Measurements from ENCODE around the gene HOXB7.

Gene HOXB7

DNA sequence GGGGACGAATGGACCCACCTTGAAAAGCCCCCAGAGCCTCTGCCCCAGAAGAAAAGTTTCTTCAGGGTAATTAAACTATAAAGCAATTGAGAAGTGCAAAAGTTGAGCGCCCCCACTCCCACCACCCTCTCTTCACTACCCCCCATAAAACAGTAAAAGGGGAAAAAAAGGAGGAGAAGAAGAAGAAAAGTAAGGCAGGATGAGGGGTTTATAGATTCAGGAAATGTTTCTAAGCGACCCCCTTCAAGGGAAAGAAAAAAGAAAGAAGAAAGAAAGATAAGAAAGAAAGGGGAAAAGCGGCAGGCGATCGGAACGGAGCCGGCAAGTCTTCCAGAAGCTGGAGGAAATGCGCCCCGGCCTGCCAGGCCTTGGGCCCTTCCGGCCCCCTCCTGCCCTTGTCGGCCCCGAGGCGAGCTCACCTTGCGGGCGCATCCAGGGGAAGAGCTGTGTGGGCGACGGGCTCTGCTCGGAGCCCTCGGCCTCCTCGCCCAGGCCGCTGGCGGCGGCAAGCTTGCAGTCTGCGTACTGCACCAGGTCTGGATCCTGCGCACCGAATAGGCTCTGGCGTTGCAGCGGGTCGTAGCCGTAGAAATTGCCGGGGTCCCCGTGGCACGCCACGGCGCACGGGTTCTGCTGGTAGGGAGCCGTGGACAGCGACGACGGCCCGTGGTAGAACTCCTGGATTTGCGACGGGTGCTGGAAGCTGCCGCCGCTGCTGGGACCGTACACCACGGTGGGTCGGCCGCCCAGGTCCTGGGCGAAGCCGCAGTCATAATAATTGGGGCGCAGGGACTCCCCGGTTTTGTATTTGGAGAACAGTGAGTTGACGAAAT, 3.3 kb upstream of the HOXB7 start:
- Histone ChIP-seq H3K9me3 (ENCODE audit: control insufficient read depth, insufficient read depth, low read length) (no peaks in the 10 kb centered on the region), H3K27ac (ENCODE audit: low read length) (no peak overlapping the region), H3K36me3 (ENCODE audit: control insufficient read depth, insufficient read depth, low read length) (no peaks in the 10 kb centered on the region), H3K4me1 (ENCODE audit: control insufficient read depth, insufficient read depth, low read length) (peaks cover 7% of the 10 kb centered on the region), H3K27me3 (ENCODE audit: control insufficient read depth, insufficient read depth, low read length) (peaks cover 95% of the 10 kb centered on the region), H3K4me3 (ENCODE audit: low read length) (no peak overlapping the region)
- WGBS (ENCODE audit: insufficient coverage, insufficient read length): no CpG with 5 or more reads among the region's 55 CpGs
- DNase-seq (ENCODE audit: low read depth, low spot score): no peak

DNA sequence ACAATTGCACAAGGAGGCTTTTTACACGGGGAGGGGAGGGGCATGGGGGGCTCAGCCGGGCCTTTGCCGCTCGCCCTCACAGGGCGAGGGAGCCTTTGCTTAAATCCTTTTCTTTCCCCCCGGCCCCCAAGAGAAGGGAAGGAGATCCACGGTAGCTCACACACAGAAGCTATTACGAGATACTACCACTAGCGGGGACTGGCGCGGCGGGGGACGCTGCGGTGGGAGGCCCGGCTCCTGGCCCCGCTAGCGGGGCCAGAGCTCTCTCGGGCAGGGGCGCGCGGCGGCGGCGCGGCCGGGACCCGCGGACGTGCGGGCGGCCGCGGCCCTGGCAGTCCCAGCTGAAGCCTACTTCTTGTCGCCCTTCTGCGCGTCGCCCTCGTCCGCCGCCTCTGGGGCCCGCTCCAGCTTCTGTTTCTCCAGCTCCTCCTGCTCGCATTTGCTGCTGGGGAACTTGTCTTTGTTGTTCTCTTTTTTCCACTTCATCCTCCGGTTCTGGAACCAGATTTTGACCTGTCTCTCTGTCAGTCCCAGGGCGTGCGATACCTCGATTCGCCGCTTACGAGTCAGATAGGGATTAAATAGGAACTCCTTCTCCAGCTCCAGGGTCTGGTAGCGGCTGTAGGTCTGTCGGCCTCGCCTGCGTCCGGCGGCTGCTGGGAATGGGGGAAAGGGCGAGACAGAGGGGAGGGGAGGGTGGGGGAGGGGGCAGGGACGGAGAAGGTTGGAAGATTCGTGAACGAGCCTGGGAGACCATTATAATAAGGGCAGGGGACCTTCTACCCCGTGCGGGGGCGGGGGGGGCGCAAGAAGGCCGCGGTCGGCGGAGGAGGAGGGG, 2.3 kb upstream of the HOXB7 start:
- H3K27ac ChIP-seq (ENCODE audit: low read length): no peak overlapping the region
- peaks cover 7% of the 10 kb centered on the region for H3K4me1 ChIP-seq (ENCODE audit: control insufficient read depth, insufficient read depth, low read length)
- H3K4me3 ChIP-seq (ENCODE audit: low read length): no peak overlapping the region
- no peak for DNase-seq (ENCODE audit: low read depth, low spot score)
- peaks cover 95% of the 10 kb centered on the region for H3K27me3 ChIP-seq (ENCODE audit: control insufficient read depth, insufficient read depth, low read length)
- H3K36me3 ChIP-seq (ENCODE audit: control insufficient read depth, insufficient read depth, low read length): no peaks in the 10 kb centered on the region
- no peaks in the 10 kb centered on the region for H3K9me3 ChIP-seq (ENCODE audit: control insufficient read depth, insufficient read depth, low read length)
- no CpG with 5 or more reads among the region's 67 CpGs for WGBS (ENCODE audit: insufficient coverage, insufficient read length)

DNA sequence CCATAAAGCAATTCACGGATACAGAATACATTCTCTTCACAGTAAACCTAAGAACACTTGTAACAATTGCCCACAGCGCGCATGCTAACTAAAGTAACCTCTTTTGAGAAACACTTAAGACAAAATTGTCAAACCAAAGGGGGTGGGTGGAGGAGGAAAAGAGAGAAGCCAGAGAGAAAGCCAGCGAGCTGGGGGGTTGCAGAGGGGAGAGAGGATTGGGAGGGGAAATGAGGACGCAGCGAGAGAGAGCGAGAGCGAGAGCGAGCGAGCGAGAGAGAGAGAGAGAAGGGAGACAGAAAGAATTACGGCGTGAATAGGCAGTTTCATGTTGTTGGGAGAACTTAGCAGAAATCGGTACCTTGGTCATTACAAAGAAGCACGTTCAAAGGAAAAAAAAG, 1.6 kb upstream of the HOXB7 start:
- no peak overlapping the region for H3K4me3 ChIP-seq (ENCODE audit: low read length)

DNA sequence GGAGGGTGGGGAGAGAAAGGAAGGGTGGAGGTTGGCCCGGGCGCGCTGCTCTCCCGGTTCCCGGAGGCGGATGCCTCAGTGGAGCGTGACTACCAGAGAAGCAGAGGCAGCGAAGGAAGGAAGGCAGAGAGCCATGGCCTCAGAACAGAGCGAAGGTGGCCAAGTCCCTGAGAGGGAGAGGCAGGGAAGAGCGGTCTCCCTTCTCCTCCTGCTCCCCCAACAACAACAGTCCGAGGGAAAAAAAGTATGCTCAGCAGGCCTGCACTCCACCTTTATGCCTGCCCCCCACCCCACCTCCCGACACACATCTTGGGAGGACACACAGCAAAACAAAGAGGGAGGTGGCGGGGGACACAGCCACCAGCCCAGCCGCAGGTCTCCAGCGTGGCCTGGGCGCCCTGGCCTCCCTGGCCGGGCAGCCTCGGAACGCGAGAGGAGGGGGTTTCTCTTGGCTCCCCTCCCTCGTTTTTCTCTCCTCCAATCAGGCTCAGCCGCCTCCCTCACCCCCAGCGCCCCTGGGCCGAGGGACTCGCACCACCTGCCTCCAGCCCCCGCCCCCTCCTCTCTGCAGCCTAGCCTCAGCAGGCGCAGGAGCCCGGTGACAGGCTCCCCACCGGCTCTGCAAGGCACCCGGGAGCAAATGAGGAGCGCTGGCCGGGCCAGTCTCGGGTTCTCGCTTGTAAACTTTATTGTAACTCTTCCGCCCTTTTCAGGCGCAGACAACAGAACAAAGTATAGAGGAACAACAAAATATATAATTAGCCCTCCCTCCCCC, 1.1 kb upstream of the HOXB7 start:
- H3K4me1 ChIP-seq (ENCODE audit: control insufficient read depth, insufficient read depth, low read length): peaks cover 7% of the 10 kb centered on the region
- H3K27me3 ChIP-seq (ENCODE audit: control insufficient read depth, insufficient read depth, low read length): peaks cover 94% of the 10 kb centered on the region
- no peak overlapping the region for H3K4me3 ChIP-seq (ENCODE audit: low read length)
- WGBS (ENCODE audit: insufficient coverage, insufficient read length): no CpG with 5 or more reads among the region's 36 CpGs
- no peak for DNase-seq (ENCODE audit: low read depth, low spot score)
- no peaks in the 10 kb centered on the region for H3K36me3 ChIP-seq (ENCODE audit: control insufficient read depth, insufficient read depth, low read length)
- H3K27ac ChIP-seq (ENCODE audit: low read length): no peak overlapping the region
- no peaks in the 10 kb centered on the region for H3K9me3 ChIP-seq (ENCODE audit: control insufficient read depth, insufficient read depth, low read length)

More for the DNA sequence above, 1.6 kb upstream of the HOXB7 start:
- Histone ChIP-seq H3K9me3 (ENCODE audit: control insufficient read depth, insufficient read depth, low read length) (no peaks in the 10 kb centered on the region), H3K36me3 (ENCODE audit: control insufficient read depth, insufficient read depth, low read length) (no peaks in the 10 kb centered on the region), H3K4me1 (ENCODE audit: control insufficient read depth, insufficient read depth, low read length) (peaks cover 7% of the 10 kb centered on the region), H3K27me3 (ENCODE audit: control insufficient read depth, insufficient read depth, low read length) (peaks cover 94% of the 10 kb centered on the region), H3K27ac (ENCODE audit: low read length) (no peak overlapping the region)
- WGBS (ENCODE audit: insufficient coverage, insufficient read length): no CpG with 5 or more reads among the region's 15 CpGs
- DNase-seq (ENCODE audit: low read depth, low spot score): no peak

DNA sequence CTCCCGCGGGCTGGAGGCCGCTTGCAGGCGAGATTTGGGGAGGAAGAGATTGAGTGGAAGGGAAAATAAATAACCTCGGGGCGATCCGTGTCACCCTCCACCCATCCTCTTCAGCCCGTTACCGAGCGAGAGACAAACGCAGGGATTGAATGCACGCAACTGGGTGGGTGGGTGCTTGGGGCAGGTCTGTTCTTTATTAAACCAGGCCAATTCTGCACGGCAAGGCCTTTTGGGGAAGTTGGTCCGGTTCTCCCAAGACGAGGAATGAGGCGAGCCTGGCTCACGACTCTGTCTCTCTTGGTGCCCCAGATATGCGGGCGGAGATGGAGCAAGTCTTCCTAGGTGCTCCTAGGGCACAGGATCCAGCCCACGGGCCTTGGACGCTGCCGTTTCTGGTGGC, 396 bp upstream of the HOXB7 start:
- Histone ChIP-seq H3K4me3 (ENCODE audit: low read length) (no peak overlapping the region), H3K27ac (ENCODE audit: low read length) (no peak overlapping the region), H3K9me3 (ENCODE audit: control insufficient read depth, insufficient read depth, low read length) (no peaks in the 10 kb centered on the region), H3K27me3 (ENCODE audit: control insufficient read depth, insufficient read depth, low read length) (peaks cover 94% of the 10 kb centered on the region), H3K36me3 (ENCODE audit: control insufficient read depth, insufficient read depth, low read length) (no peaks in the 10 kb centered on the region), H3K4me1 (ENCODE audit: control insufficient read depth, insufficient read depth, low read length) (peaks cover 7% of the 10 kb centered on the region)
- DNase-seq (ENCODE audit: low read depth, low spot score): no peak
- WGBS (ENCODE audit: insufficient coverage, insufficient read length): no CpG with 5 or more reads among the region's 22 CpGs

DNA sequence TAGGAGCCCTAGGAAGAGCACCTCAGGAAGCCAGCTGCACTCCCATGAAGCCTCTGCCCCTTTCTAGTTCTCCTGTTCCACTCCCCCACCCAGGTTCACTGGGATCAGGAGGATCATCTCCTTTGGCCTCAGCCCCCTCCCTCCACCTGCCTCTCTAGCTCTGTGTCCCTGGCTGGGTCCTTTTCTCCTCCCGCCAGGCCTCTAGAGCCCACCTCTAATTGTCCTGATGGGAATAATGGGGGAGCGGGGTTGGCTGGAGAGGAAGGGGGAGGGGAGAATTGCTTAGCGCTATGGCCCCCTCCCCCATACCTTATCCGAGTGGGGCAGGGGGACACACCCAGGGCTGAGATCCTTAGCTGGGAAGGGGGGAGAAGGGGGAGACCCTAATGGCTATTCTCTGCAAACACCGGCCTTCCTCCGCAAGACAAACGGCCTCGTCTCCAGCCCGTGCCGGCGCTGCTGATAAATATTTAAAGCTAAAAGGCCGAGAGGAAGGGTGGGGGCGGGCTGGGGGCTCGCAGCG, 997 bp downstream of the HOXB7 start:
- peaks cover 7% of the 10 kb centered on the region for H3K4me1 ChIP-seq (ENCODE audit: control insufficient read depth, insufficient read depth, low read length)
- H3K9me3 ChIP-seq (ENCODE audit: control insufficient read depth, insufficient read depth, low read length): no peaks in the 10 kb centered on the region
- H3K27ac ChIP-seq (ENCODE audit: low read length): no peak overlapping the region
- no peak overlapping the region for H3K4me3 ChIP-seq (ENCODE audit: low read length)
- H3K36me3 ChIP-seq (ENCODE audit: control insufficient read depth, insufficient read depth, low read length): no peaks in the 10 kb centered on the region
- H3K27me3 ChIP-seq (ENCODE audit: control insufficient read depth, insufficient read depth, low read length): peaks cover 94% of the 10 kb centered on the region
- DNase-seq (ENCODE audit: low read depth, low spot score): no peak
- WGBS (ENCODE audit: insufficient coverage, insufficient read length): no CpG with 5 or more reads among the region's 15 CpGs

DNA sequence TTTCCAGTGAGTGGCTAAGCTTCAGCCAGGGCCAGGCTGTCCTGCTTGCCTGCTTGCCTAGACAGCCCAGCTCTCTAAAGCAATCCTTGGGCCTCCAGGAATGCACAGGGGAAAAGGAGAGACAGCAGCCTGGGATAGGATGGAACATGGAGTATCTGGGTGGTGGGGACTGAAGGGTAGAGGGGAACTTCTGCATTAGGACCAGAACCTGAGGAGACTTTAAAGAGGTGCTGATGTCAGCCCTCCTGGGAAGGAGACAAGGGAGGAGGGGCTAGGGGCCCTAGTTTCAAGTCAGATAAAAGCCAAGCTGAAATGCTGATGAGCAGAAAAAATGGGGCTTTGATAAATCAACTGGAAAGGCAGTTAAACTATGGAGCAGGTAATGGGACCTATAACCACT, 1.8 kb downstream of the HOXB7 start:
- no peak for DNase-seq (ENCODE audit: low read depth, low spot score)
- Histone ChIP-seq H3K4me3 (ENCODE audit: low read length) (no peak overlapping the region), H3K36me3 (ENCODE audit: control insufficient read depth, insufficient read depth, low read length) (no peaks in the 10 kb centered on the region), H3K4me1 (ENCODE audit: control insufficient read depth, insufficient read depth, low read length) (peaks cover 4% of the 10 kb centered on the region; the same call in 1 of the 2 replicates), H3K9me3 (ENCODE audit: control insufficient read depth, insufficient read depth, low read length) (no peaks in the 10 kb centered on the region), H3K27ac (ENCODE audit: low read length) (no peak overlapping the region), H3K27me3 (ENCODE audit: control insufficient read depth, insufficient read depth, low read length) (peaks cover 95% of the 10 kb centered on the region)

DNA sequence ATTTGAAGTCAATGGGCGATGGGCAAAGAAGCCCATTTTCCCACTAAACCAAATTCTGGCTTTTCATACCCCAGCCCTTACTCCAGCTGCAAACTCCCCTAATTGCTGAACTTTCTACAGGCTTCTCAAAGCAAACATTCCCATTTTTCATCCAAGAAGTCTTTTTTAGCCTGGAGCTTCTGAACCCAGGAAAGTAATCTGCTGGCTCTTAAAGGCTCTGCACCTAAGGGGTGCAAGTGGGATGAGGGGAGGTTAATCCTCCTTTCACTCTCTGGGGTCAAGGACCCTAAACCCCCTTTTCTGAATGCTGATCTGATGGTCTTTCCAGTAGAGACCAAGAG, 2.4 kb downstream of the HOXB7 start:
- H3K4me1 ChIP-seq (ENCODE audit: control insufficient read depth, insufficient read depth, low read length): peaks cover 4% of the 10 kb centered on the region; the same call in 1 of the 2 replicates
- peaks cover 95% of the 10 kb centered on the region for H3K27me3 ChIP-seq (ENCODE audit: control insufficient read depth, insufficient read depth, low read length)
- DNase-seq (ENCODE audit: low read depth, low spot score): no peak

DNA sequence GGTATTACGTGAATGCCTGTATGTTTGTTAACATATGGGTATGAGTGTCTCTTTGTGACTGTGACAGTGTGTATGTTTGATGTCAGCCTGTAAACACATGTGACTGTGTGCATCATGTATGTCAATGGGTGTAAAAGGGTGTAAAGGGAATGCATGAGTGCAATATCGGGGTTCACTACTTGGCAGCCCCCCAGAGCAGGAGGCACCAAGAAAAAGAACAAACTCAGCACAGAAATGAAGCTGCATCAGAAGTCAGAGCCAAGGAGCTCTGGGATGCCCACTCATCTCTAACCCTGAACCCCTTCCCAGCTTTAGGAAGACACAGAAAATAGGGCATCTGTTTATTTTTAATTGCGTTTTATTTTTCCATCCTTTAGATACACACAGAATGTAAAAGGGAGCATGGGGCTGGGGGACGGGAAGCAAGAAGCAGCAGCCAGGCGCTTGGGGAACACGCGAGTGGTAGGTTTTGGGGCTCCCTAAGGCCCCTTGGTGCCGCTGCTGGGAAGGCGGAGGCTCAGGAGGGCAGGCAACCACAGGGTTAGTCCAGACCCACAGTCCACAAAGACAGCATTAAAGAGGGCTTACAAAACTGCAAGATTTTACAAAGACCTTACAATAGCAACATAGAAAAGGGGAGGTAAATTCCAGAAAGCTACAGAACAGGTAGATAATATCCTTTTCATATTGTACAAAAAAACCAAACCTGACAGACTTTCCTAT, 3.8 kb downstream of the HOXB7 start:
- no peak overlapping the region for H3K4me3 ChIP-seq (ENCODE audit: low read length)
- no peak overlapping the region for H3K27ac ChIP-seq (ENCODE audit: low read length)
- no peaks in the 10 kb centered on the region for H3K36me3 ChIP-seq (ENCODE audit: control insufficient read depth, insufficient read depth, low read length)
- H3K9me3 ChIP-seq (ENCODE audit: control insufficient read depth, insufficient read depth, low read length): no peaks in the 10 kb centered on the region
- no CpG with 5 or more reads among the region's 9 CpGs for WGBS (ENCODE audit: insufficient coverage, insufficient read length)
- H3K4me1 ChIP-seq (ENCODE audit: control insufficient read depth, insufficient read depth, low read length): peaks cover 3% of the 10 kb centered on the region; the same call in 1 of the 2 replicates
- no peak for DNase-seq (ENCODE audit: low read depth, low spot score)
- H3K27me3 ChIP-seq (ENCODE audit: control insufficient read depth, insufficient read depth, low read length): peaks cover 97% of the 10 kb centered on the region

More for the DNA sequence above, 2.4 kb downstream of the HOXB7 start:
- Histone ChIP-seq H3K9me3 (ENCODE audit: control insufficient read depth, insufficient read depth, low read length) (no peaks in the 10 kb centered on the region), H3K4me3 (ENCODE audit: low read length) (no peak overlapping the region), H3K36me3 (ENCODE audit: control insufficient read depth, insufficient read depth, low read length) (no peaks in the 10 kb centered on the region), H3K27ac (ENCODE audit: low read length) (no peak overlapping the region)
- no CpG with 5 or more reads among the region's 1 CpG for WGBS (ENCODE audit: insufficient coverage, insufficient read length)

Measured in iPS DF 6.9 (cell line).